22Rv1 (cell line): ENCODE measurements around the gene SWAP70.

Experiments used
- CTCF ChIP-seq: fragments of 450-650 bp; IDR thresholded peaks from 2 replicates; pipeline ENCODE4 v1.5.1; 2017; ENCODE audit warnings: mild to moderate bottlenecking
- ZFX ChIP-seq: fragments of 450-650 bp; IDR thresholded peaks from 2 replicates; pipeline ENCODE4 v1.6.1; 2017; ENCODE audit warnings: antibody characterized with exemption, borderline replicate concordance

- TF ChIP-seq CTCF = no peak
- TF ChIP-seq ZFX = no peak
Measured at GRCh38 chr11:9689721-9690120, 25.8 kb downstream of the SWAP70 start.
